Cardiac muscle cell (in vitro differentiated cells and primary cell): Measurements from ENCODE around the gene ATG4A. TPM values are rescaled to one million over a fixed set of nuclear protein-coding genes. Genes with fewer than 3 reads are reported as not detected.

ENCODE experiments used
- DNase-seq, 2 donors: peaks; one replicate each; pipeline versions ENCODE4 v3.0.0 to v3.0.0-alpha.2; 2010 to 2017; ENCODE audit warnings: low read depth in 1 of 2, low spot score in 1 of 2
- H3K27ac ChIP-seq: fragments of 200-600 bp; sonication (generic); 2 replicates; pipeline ENCODE4 v1.5.1; 2016
- H3K27me3 ChIP-seq: fragments of 200-600 bp; sonication (generic); 2 replicates; pipeline ENCODE4 v1.6.0; 2016; ENCODE audit warnings: control low read depth
- H3K36me3 ChIP-seq: fragments of 200-600 bp; sonication (generic); 2 replicates; pipeline ENCODE4 v1.5.1; 2016; ENCODE audit warnings: control low read depth
- H3K4me1 ChIP-seq: fragments of 200-600 bp; sonication (generic); 2 replicates; pipeline ENCODE4 v1.8.1; 2017; ENCODE audit warnings: low read depth, mild to moderate bottlenecking, mixed run types
- H3K4me3 ChIP-seq: fragments of 200-600 bp; sonication (generic); 2 replicates; pipeline ENCODE4 v1.5.1; 2016; ENCODE audit warnings: mild to moderate bottlenecking
- H3K9me3 ChIP-seq: fragments of 200-600 bp; sonication (generic); 2 replicates; pipeline ENCODE4 v1.5.1; 2017; ENCODE audit warnings: low read depth, mild to moderate bottlenecking, control low read depth
- polyA plus RNA-seq: library from polyadenylated mRNA; unstranded; fragments of >200 nt; fragmentation: Nextera tagmentation; extraction: Ambion mirVana; gene quantifications from 2 replicates; pipeline ENCODE4 v1.2.1, GENCODE V29; 2016
- total RNA-seq: library from RNA; depleted of rRNA; stranded (reverse); fragments of >200 nt; gene quantifications from 2 replicates; pipeline ENCODE4 v1.2.3, GENCODE V29; 2016
- TF ChIP-seq, protein P1 (sequence below): IDR thresholded peaks from 2 replicates; pipeline ENCODE4 v1.5.1; 2012; ENCODE audit warnings: low read depth, mild to moderate bottlenecking, low read length

Gene ATG4A
- total and polyA plus RNA-seq, 2 experiments from 2014 or later, result 13.0 to 29.5 TPM

- DNase-seq, result no peak
- H3K27ac ChIP-seq, result no peak overlapping the region
- H3K36me3 ChIP-seq, result peaks cover 19% of the 10 kb centered on the region
- H3K27me3 ChIP-seq, result no peaks in the 10 kb centered on the region
- TF ChIP-seq, protein P1, sequence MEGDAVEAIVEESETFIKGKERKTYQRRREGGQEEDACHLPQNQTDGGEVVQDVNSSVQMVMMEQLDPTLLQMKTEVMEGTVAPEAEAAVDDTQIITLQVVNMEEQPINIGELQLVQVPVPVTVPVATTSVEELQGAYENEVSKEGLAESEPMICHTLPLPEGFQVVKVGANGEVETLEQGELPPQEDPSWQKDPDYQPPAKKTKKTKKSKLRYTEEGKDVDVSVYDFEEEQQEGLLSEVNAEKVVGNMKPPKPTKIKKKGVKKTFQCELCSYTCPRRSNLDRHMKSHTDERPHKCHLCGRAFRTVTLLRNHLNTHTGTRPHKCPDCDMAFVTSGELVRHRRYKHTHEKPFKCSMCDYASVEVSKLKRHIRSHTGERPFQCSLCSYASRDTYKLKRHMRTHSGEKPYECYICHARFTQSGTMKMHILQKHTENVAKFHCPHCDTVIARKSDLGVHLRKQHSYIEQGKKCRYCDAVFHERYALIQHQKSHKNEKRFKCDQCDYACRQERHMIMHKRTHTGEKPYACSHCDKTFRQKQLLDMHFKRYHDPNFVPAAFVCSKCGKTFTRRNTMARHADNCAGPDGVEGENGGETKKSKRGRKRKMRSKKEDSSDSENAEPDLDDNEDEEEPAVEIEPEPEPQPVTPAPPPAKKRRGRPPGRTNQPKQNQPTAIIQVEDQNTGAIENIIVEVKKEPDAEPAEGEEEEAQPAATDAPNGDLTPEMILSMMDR, result no peak
- H3K4me1 ChIP-seq, result peaks cover 16% of the 10 kb centered on the region
- H3K9me3 ChIP-seq, result no peaks in the 10 kb centered on the region
- peak overlapping the region; percentile 59 for H3K4me3 ChIP-seq
These were observed 307 bp downstream of the ATG4A start for GRCh38 chrX:108091878-108092291.

DNA sequence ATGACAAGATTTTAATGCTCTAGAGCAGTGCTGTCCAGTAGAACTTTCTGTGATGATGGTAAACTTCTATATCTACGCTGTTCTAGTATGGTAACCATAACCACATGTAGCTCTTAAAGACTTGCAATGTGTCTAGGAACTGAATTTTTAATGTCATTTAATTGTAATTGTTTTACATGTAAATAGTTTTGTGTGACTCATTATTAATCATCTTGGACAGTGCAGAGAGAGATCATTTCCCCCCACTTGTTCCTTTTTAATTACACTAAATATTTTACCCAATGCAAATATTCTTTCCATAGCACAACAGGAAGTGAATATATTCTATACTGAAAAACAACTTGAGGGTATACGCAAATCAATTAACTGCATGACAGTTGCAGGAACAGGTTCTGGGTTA, 5.8 kb downstream of the ATG4A start:
- H3K36me3 ChIP-seq, result no peaks in the 10 kb centered on the region

DNA sequence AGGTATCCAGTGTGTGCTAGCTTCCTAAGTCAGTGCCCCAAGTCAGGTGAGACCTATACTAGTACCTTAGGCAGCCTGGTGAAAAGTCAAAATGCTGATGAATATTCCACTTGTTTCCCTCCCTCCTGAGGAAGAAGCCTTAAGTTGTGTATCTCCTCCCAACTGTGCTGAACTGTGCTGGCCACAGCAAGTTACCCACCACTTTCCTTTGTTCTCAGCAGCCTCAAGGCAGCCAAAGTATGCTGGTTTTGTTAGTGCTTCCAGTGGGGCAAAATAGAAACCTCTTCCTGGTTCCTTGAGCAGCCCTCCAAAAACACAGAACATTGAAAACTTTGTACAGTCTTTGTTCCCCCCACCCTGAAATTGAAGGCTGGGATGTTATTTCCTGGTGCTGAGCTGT, 13.9 kb downstream of the ATG4A start:
- TF ChIP-seq, protein P1, result no peak
- no peaks in the 10 kb centered on the region for H3K36me3 ChIP-seq
- no peaks in the 10 kb centered on the region for H3K9me3 ChIP-seq
- H3K27ac ChIP-seq, result no peak overlapping the region
- H3K4me1 ChIP-seq, result no peaks in the 10 kb centered on the region
- no peak overlapping the region for H3K4me3 ChIP-seq
- H3K27me3 ChIP-seq, result peaks cover 4% of the 10 kb centered on the region
- no peak for DNase-seq

More for the DNA sequence above, 5.8 kb downstream of the ATG4A start:
- Histone ChIP-seq H3K4me3 (no peak overlapping the region), H3K27me3 (peaks cover 6% of the 10 kb centered on the region), H3K27ac (no peak overlapping the region), H3K4me1 (no peaks in the 10 kb centered on the region), H3K9me3 (no peaks in the 10 kb centered on the region)
- TF ChIP-seq, protein P1, result no peak
- no peak for DNase-seq

DNA sequence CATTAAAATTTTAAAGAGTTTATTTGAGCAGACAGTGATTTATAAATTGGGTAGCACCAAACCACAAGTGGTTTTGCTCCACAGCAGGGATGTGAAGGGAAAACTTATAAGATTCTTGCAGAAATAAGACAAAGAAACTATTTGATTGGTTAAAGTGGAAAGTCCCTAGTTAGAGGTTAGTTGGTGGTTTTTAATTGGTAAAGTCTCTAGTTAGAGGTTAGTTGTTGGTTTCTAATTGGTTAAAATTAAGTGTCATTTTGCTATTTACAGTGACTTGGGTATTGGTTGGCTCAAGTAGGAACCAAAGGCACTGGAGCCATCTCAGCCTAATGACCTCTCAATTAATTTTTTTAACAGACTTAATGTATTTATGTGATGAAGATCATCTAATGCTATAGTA, 23.0 kb downstream of the ATG4A start:
- Histone ChIP-seq H3K27ac (no peak overlapping the region), H3K4me3 (no peak overlapping the region), H3K36me3 (no peaks in the 10 kb centered on the region), H3K4me1 (no peaks in the 10 kb centered on the region), H3K27me3 (no peaks in the 10 kb centered on the region), H3K9me3 (no peaks in the 10 kb centered on the region)
- DNase-seq, result no peak
- TF ChIP-seq, protein P1, result no peak

DNA sequence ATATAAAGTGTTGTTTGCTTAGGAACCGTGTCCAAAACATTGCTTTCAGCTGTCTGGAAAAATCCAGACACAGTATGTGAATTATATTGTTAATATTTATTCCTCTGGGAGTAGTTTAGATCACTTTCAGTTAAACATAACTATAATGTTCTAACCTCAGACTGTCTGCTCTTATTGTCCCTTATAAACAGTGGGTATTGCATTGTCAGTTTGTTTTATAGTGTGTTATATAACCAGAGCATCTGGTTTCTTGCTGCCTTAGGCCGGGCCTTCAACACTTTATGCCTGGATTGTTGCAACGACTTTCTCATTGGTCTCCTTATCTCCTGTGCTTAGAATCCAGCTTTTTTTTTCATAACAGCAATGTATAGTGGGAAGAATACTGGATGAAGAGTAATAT, 26.4 kb downstream of the ATG4A start:
- Histone ChIP-seq H3K36me3 (no peaks in the 10 kb centered on the region), H3K9me3 (no peaks in the 10 kb centered on the region), H3K27ac (no peak overlapping the region), H3K4me3 (no peak overlapping the region), H3K27me3 (no peaks in the 10 kb centered on the region), H3K4me1 (peaks cover 23% of the 10 kb centered on the region)
- TF ChIP-seq, protein P1, result no peak
- DNase-seq, result no peak

GRCh38 chrX:108121291-108121690, 29.7 kb downstream of the ATG4A start:
- Histone ChIP-seq H3K4me3 (no peak overlapping the region), H3K4me1 (peaks cover 23% of the 10 kb centered on the region), H3K27ac (peak overlapping the region; percentile 81), H3K9me3 (no peaks in the 10 kb centered on the region), H3K36me3 (no peaks in the 10 kb centered on the region), H3K27me3 (no peaks in the 10 kb centered on the region)
- TF ChIP-seq, protein P1, result no peak
- DNase-seq, result peak in 1 of 2 donors; percentile 49
